ENCODE data around the gene OR5AC2.
A peak's percentile ranks its signal among the peaks of the same experiment; 100 is the strongest.

Gene OR5AC2

DNA sequence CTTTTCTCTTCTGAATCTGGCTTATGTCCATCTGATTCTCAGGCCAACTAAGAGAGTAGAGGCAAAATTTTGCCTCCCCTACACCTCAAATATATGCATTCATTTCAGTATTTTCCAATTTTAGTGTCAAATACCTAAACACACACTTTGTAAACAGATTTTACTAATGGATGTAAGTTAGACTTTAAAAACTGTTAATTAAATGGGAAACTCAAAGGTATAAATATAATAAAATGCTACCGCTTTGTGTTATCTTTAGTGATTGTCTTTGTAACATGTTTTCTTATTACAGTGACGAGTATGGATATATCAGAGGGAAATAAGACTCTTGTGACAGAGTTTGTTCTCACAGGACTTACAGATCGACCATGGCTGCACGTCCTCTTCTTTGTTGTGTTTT, at the start of gene OR5AC2:
Gene OR5AC2, plus strand, starts transcription at position 301 of the 400 bp plus-strand sequence. Its CDS starts 0 bp downstream, at position 301.
- DNase-seq (ENCODE audit: low read depth): no peak

GRCh38 chr3:98038286-98038685, 48.7 kb upstream of the OR5AC2 start:
- DNase-seq (ENCODE audit: low read depth): peak; percentile 11

GRCh38 chr3:98038876-98039275, 48.1 kb upstream of the OR5AC2 start:
- DNase-seq (ENCODE audit: low read depth): no peak

DNA sequence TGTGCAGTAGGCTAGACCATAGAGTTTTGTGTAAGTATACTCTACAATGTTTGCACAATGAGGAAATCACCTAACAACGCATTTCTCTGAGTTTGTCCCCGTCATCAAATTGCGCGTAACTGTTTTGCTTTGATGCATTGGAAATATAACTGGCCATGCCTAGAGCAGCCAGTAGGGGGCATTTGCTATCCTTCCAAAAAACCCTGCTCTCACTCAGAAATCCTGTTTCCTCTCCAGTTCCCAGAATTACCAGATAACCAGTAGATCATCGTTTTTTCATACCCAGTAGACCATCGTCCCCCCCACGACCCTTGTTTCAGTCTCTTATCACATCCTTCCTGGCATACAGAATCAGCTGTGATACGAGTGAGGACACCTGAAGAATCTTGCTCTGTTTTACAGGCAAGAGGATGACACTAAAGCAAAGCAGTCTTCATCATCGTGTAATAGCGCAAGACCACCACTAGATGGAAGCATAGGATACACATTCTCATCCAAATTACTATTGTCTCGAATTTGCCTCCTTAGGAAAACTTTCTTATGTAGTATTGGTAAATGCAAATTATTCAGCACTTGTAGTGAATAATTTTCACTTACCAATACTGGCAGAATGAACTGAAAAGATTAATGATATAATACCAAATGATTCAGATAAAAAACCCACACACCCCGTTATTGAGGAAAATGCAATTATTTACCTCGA, 47.5 kb upstream of the OR5AC2 start:
- peak; percentile 85 for DNase-seq (ENCODE audit: low read depth)

- no peak for DNase-seq (ENCODE audit: low read depth)
These were observed 45.6 kb upstream of the OR5AC2 start for GRCh38 chr3:98041350-98041749.

DNA sequence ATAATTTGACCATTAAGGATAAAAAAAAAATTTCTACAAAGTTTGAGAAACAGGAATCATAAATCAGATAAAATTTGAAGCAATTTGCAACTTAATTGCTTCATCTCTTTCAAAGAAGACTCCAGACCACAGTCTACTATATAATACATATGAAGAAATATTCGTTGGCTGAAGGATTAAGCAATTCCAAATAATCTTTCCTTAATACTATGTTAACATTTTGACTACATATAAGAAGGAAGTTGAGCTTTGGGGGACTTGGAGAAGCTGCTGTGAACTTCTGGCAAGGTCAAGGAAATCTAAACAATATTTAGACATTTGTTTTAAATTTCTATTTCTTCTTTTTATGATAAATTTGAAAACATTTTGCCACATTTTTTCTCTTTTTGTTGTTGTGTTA, 38.4 kb upstream of the OR5AC2 start:
- no peak for DNase-seq (ENCODE audit: low read depth)

- DNase-seq (ENCODE audit: low read depth): no peak
These were observed 37.7 kb upstream of the OR5AC2 start for GRCh38 chr3:98049271-98049670.

GRCh38 chr3:98056035-98056434, 30.9 kb upstream of the OR5AC2 start:
- DNase-seq (ENCODE audit: low read depth): no peak

DNA sequence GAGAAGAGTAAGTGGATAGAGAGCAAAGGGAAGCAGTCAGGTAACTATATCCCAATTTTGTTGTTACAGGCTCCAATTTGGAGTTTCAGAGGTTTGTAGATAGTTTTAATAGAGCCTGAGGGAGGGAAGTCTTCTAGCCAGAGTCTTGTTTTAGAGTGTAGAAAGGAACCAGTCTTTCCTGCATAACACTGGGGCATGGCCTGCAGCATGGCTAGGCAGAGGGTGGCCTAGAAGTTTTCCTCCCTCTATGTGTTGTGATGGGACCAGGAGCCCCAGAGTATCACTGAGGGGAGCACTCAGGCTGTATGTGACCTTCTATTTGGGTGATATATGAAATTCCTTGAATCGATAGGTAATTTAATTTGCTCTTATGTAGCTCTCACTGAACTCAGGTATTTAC, 29.3 kb upstream of the OR5AC2 start:
- no peak for DNase-seq (ENCODE audit: low read depth)

DNA sequence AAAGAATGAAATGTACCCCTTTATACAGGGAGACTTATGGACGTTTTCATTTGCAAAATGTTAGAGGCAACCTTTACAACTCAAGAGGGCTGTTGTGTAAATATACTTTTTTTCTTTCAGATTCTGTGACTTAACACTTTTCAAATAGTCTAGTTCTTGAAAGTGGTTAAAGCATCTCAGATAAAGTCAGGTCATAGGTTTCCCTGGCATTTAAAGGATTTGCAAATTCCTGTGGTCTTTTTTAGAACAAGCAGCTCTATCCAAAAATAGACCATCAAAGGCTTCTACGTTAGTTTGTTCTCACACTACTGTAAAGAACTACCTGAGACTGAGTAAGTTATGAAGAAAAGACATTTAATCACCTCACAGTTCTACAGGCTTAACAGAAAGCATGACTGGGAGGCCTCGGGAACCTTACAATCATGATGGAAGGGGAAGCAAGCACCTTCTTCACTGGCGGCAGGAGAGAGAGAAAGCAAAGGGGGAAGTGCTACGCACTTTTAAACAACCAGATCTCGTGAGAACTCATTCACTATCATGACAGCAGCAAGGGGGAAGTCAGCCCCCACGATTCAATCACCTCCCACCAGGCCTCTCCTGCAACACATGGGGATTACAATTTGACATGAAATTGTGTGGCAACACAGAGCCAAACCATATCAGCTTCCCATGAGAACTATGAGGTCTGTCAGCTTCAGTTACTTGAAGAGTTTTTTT, 28.6 kb upstream of the OR5AC2 start:
- DNase-seq (ENCODE audit: low read depth): no peak

DNA sequence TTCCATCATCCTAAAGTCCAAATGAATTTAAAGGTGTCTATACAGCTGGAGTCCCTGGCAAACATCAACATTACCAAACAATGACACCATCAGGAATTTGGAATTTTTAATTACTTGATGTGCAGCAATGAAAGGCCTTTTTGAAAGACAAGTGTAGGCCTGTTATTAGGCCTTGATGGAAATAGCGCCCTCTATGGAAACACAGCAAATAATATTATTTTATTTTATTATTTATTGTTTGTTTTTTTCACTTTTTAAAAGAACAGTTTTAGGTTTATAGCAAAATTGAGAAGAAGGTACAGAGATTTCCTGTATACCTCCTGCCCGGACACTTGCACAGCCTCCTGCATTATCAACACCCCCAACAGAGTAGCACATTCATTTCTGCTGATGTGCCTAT, 18.1 kb upstream of the OR5AC2 start:
- DNase-seq (ENCODE audit: low read depth): no peak

- DNase-seq (ENCODE audit: low read depth): no peak
These were observed 16.1 kb upstream of the OR5AC2 start for GRCh38 chr3:98070840-98071239.

- no peak for DNase-seq (ENCODE audit: low read depth)
These were observed 13.5 kb upstream of the OR5AC2 start for GRCh38 chr3:98073486-98073885.

GRCh38 chr3:98095882-98096281, 8.9 kb downstream of the OR5AC2 start:
- no peak for DNase-seq (ENCODE audit: low read depth)

DNA sequence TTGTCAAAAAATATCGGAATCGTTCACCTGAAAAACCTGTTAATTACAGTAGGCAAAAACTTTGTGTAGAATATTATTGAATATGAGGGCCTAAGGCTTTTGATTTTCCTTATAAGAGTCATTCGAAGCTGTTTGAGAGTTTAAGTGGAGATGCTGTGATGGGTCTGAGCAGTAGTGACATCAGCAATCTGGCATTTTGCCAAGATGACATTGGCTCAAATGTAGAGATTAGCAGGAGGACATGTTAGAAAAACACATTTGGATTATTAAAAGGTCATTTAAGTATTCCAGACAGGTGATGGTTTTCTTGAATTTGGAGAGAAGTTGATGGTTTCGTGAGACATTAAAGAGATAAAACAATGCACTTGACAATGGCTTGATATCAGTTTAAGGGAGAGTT, 12.9 kb downstream of the OR5AC2 start:
- no peak for DNase-seq (ENCODE audit: low read depth)

DNA sequence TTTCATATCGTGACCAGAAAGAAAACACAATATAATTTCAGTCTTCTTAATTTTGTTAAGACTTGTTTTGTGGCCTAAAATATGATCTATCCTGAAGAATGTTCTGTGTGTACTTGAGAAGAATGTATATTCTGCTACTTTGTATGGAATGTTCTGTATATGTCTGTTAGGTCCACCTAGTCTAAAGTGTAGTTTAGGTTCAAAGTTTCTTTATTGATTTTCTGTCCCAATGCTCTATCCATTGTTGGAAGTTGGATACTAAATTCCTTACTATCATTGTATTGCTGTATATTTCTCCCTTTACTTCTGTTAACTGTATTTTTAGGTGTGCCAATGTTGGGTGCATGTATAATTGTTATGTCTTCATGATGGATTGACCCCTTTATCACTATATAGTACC, 21.2 kb downstream of the OR5AC2 start:
- DNase-seq (ENCODE audit: low read depth): no peak

DNA sequence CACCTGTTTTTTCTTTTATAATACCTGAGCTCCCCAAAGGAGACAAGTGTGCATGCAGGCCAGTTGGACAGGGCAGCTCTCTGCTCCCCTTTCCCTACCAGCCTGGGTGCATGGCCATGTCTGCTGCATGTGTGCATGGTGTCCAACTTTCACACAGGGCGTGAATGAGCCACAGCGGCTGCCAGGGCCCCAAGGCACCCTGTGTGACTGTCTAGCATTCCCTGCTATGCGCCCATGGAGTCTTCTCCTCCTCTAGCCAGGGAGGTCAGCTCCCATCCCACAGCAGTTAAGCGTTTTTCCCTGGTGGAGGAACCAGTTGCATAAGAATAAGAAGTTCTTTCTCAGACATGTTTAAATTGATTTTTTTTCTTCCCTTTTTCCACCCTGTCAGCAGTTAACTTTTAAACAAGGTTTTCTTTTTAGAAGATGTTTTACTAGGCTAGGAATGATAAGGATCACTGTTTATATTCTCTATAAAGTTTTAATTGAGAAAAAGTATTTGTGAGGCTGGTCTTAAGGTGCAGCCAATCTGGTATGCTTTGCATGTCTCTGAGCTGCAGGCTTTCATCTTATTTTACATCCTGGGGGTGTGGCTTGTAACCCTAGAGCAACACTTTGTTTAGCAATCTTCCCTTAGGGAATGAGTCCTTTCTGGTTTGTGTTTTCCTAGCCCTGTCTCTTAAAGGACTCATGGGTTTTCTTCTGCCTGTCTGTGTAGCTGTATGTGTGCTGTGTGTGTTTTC, 23.0 kb downstream of the OR5AC2 start:
- DNase-seq (ENCODE audit: low read depth): no peak

DNA sequence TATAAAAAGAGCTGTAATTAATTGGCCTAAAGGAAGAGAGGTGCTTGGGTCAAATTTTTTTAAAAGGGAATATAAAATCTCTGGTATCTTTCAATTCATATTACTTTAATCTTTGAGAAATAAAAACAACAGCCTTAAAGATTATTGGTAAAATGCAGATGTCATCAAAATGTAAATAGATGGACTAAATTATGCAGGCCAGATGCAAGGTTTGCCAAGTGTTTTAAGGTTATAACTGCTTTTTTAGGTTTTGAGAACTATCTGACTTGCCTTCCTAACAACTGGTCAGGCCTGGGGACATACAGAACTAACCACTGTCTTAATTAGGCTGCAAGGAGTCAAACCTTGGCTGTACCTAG, 23.6 kb downstream of the OR5AC2 start:
- no peak for DNase-seq (ENCODE audit: low read depth)

DNA sequence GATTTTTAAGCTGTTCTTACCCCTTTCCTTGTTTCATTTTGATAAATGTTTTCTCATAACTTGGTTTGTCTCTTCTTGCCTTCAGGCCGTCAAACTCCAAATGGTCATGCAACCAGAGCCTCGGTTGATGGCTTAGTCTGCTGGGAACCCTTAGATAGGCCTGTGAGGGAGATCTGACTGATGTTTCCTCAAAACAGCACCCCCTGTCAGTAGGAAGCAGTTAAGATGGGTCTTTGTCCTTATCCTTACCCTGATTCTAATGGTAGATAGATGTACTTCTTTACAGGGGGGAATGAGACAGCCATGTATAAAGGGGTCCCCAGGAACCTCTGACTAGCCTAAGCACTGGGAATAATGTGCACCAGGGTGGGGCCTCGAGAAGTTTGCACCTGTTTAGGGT, 27.3 kb downstream of the OR5AC2 start:
- DNase-seq (ENCODE audit: low read depth): no peak

DNA sequence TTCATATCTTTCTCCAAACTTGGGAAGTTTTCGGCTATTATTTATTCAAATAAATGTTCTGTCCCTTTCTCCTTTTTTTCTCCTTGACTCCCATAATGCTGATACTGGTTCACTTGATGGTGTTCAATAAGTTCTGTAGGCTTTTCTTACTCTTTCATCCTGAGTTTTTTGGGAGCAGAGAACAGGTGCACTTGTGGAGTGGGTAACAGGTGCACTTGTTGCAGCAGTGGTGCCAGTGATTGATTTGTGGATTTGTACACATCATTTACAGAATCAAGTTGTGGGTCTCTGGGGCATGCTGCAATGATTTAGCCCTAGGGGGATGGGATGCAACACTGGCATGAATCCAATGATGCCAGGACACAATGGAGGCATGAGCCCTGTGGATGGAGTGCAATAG, 28.7 kb downstream of the OR5AC2 start:
- DNase-seq (ENCODE audit: low read depth): no peak

GRCh38 chr3:98130421-98130820, 43.4 kb downstream of the OR5AC2 start, which contains the start of gene OR5H1:
Gene OR5H1, plus strand, starts transcription at chr3:98130721. Its CDS starts 1,977 bp downstream, at chr3:98132698.
- no peak for DNase-seq (ENCODE audit: low read depth)

GRCh38 chr3:98136631-98137030, 49.7 kb downstream of the OR5AC2 start:
- DNase-seq (ENCODE audit: low read depth): no peak

All from iris pigment epithelial cell (primary cell).